HUES48 (cell line): ENCODE data around the gene NFYC.

ENCODE experiments used
- H3K27ac ChIP-seq: one replicate; pipeline ENCODE4 v1.7.0; 2013; ENCODE audit warnings: low read depth, low read length, inconsistent platforms
- H3K27me3 ChIP-seq: 2 replicates; pipeline ENCODE4 v1.6.1; 2013; ENCODE audit warnings: mild to moderate bottlenecking, low read length; ENCODE audit not compliant: control insufficient read depth, insufficient read depth
- H3K36me3 ChIP-seq: 2 replicates; pipeline ENCODE4 v1.6.1; 2013; ENCODE audit warnings: low read length; ENCODE audit not compliant: control insufficient read depth, insufficient read depth
- H3K4me1 ChIP-seq: 2 replicates; pipeline ENCODE4 v1.6.1; 2013; ENCODE audit warnings: mild to moderate bottlenecking, low read length; ENCODE audit not compliant: control insufficient read depth, insufficient read depth
- H3K4me3 ChIP-seq: 2 replicates; pipeline ENCODE4 v1.5.1; 2013; ENCODE audit warnings: mild to moderate bottlenecking, low read depth, low read length
- H3K9ac ChIP-seq: 2 replicates; pipeline ENCODE4 v1.6.1; 2013; ENCODE audit warnings: mild to moderate bottlenecking, low read depth, low read length, moderate library complexity
- H3K9me3 ChIP-seq: 2 replicates; pipeline ENCODE4 v1.6.1; 2013; ENCODE audit warnings: low read length; ENCODE audit not compliant: control insufficient read depth, insufficient read depth

Gene NFYC

DNA sequence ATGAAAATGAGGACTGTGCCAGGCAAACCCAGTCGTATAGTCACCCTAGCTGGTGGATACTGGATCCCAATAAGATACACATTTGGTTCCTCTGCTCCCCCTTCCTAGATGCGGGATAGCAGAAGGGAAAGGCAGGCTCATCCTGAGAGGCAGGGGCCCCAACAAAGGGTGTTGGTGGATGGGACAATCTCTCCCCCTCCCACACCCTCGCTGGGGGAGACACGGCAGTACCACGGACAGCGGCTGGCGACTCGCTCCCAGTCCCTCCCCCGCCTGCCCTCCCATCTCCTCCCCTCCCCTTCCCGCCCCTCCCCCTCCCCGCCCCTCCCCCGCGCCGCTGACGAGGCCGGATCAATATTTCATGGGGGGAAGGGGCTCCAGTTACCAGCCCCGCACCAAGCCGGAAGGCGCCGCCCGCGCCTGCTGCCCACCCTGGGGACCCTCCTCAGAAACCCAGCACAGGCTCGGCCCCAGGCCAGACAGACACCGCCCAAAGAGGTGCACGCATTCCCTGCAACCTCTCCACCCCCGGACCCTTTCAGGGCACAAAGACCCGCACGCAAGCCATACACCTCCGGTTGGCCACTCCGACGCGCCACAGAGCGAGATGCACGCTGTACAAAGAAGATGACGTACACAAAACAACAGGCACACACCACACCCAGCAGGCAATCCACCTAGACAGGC lies 37.5 kb upstream of the NFYC start:
- Histone ChIP-seq H3K4me3 (peak overlapping the region; percentile 63), H3K27ac (no peak overlapping the region), H3K4me1 (peaks cover 18% of the 10 kb centered on the region), H3K27me3 (no peaks in the 10 kb centered on the region), H3K9me3 (no peaks in the 10 kb centered on the region), H3K9ac (peak overlapping the region; percentile 68), H3K36me3 (no peaks in the 10 kb centered on the region)

- H3K36me3 ChIP-seq = no peaks in the 10 kb centered on the region
Observed at GRCh38 chr1:40657046-40657445, 34.5 kb upstream of the NFYC start.

GRCh38 chr1:40658751-40659648 lies 32.5 kb upstream of the NFYC start:
- Histone ChIP-seq H3K36me3 (no peaks in the 10 kb centered on the region), H3K27me3 (no peaks in the 10 kb centered on the region), H3K4me3 (no peak overlapping the region), H3K9me3 (no peaks in the 10 kb centered on the region), H3K9ac (no peak overlapping the region), H3K27ac (no peak overlapping the region), H3K4me1 (peaks cover 27% of the 10 kb centered on the region)

More at GRCh38 chr1:40657046-40657445, 34.5 kb upstream of the NFYC start:
- H3K4me1 ChIP-seq = peaks cover 18% of the 10 kb centered on the region
- no peak overlapping the region for H3K27ac ChIP-seq
- no peak overlapping the region for H3K4me3 ChIP-seq
- no peak overlapping the region for H3K9ac ChIP-seq
- no peaks in the 10 kb centered on the region for H3K9me3 ChIP-seq
- no peaks in the 10 kb centered on the region for H3K27me3 ChIP-seq

DNA sequence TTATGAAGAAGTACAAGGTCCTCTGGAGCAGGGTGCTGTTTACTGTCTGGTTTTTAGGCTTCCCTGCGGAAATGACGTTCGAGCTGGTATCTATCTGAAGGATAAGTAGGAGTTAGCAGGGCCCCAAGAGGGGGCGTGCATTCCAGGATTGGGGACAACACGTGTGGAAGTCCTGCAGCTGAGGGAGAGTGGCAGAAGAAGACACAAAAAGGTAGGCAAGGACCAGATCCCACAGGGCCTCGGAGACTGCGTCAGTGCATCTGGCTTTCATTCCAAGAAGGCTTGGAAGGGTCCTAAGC lies 31.9 kb upstream of the NFYC start:
- Histone ChIP-seq H3K9ac (no peak overlapping the region), H3K9me3 (no peaks in the 10 kb centered on the region), H3K4me3 (no peak overlapping the region), H3K27ac (no peak overlapping the region), H3K27me3 (no peaks in the 10 kb centered on the region), H3K4me1 (peaks cover 22% of the 10 kb centered on the region), H3K36me3 (no peaks in the 10 kb centered on the region)

GRCh38 chr1:40661678-40662077 lies 29.8 kb upstream of the NFYC start:
- H3K4me3 ChIP-seq = no peak overlapping the region
- peaks cover 20% of the 10 kb centered on the region for H3K4me1 ChIP-seq
- no peaks in the 10 kb centered on the region for H3K9me3 ChIP-seq
- no peaks in the 10 kb centered on the region for H3K36me3 ChIP-seq
- H3K27ac ChIP-seq = no peak overlapping the region
- H3K9ac ChIP-seq = no peak overlapping the region
- no peaks in the 10 kb centered on the region for H3K27me3 ChIP-seq

- no peak overlapping the region for H3K4me3 ChIP-seq
- no peaks in the 10 kb centered on the region for H3K36me3 ChIP-seq
- H3K9me3 ChIP-seq = no peaks in the 10 kb centered on the region
- no peaks in the 10 kb centered on the region for H3K27me3 ChIP-seq
- H3K4me1 ChIP-seq = peaks cover 20% of the 10 kb centered on the region
- H3K9ac ChIP-seq = no peak overlapping the region
- no peak overlapping the region for H3K27ac ChIP-seq
Observed at GRCh38 chr1:40662151-40662550, 29.4 kb upstream of the NFYC start.

DNA sequence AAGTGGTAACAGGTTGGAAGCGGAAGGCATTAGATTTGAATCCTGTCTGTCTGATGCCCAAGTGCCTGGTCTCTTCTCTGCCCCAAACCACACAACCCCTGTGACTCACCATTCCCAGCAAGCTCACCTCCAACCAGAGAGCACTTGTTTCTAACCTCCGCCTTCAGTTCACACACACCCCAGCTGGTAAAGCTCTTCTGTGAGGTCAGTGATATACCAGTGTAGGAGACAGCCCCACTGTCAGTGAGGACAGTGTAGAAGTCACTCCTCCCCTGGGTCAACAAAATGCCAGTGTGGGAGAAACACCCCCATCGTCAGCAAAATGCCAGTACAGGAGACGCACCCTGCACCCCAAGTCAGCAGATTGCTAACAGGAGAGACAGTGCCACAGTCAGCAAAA lies 28.6 kb upstream of the NFYC start:
- no peaks in the 10 kb centered on the region for H3K27me3 ChIP-seq
- peaks cover 20% of the 10 kb centered on the region for H3K4me1 ChIP-seq
- H3K9ac ChIP-seq = peak overlapping the region; percentile 54; the same call in 1 of the 2 replicates
- no peaks in the 10 kb centered on the region for H3K36me3 ChIP-seq
- peak overlapping the region; percentile 51 for H3K27ac ChIP-seq
- H3K4me3 ChIP-seq = no peak overlapping the region
- no peaks in the 10 kb centered on the region for H3K9me3 ChIP-seq

DNA sequence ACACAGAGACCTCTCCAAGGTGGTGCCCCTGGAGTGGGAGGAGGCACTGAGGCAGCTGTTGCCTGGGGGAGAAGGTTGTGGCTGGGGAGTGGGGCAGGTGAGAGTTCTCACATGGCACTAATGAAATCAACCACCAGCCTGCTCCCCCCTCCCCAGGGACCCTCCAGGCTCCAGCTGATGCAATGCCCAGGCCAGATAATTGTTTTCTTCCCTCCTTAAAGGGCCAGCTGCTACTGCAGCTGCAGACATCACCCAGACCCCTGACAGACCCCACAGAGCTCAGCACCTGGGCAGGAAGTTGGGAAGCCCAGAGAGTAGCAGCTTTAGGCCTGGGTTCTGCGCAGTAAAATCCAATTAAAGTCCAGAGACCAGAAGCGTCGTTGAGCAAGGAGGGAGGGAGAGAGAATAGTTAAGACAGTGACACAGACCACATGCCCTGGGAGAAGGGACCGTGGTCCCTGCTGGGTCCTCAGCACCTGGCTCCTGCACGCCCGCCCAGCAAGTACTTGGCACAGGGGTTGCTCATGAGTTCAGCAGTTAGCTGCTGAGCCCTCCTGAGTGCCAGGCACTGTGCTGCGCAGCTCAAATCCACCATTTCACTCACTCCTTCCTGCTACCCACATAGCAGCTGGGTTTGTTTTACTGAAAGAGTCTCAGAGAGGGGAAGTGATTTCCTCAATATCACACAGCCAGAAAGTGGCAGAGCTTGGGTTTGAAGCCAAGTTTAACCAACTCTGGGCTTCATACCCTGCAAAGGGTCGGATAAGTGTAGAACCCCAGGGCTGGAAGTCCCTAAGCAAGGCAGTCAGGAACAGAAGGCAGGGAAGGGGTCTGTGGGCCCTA lies 28.0 kb upstream of the NFYC start:
- Histone ChIP-seq H3K9ac (peak overlapping the region; percentile 54; the same call in 1 of the 2 replicates), H3K4me1 (peaks cover 20% of the 10 kb centered on the region), H3K9me3 (no peaks in the 10 kb centered on the region), H3K27me3 (no peaks in the 10 kb centered on the region), H3K4me3 (no peak overlapping the region), H3K36me3 (no peaks in the 10 kb centered on the region), H3K27ac (peak overlapping the region; percentile 51)

DNA sequence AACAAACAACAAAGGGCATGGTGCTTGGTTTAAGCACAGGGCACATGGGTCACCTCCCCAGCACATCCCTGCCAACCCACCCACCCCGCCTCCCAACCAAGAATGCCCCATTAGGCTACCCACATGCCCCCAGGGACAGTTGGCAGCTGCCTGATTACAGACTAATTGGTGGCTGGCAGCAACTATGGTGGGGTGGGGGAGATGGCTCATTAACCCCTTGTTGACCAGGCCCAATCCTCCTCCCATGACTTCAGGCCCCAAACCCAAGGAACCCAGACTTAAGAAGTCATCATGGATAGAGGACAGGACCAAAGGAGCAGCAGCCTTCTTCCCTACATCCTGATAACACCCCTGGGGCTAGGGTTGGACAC lies 27.4 kb upstream of the NFYC start:
- Histone ChIP-seq H3K27ac (no peak overlapping the region), H3K36me3 (no peaks in the 10 kb centered on the region), H3K4me1 (peaks cover 20% of the 10 kb centered on the region), H3K9me3 (no peaks in the 10 kb centered on the region), H3K9ac (no peak overlapping the region), H3K4me3 (peak overlapping the region; percentile 95; the same call in 1 of the 2 replicates), H3K27me3 (no peaks in the 10 kb centered on the region)

DNA sequence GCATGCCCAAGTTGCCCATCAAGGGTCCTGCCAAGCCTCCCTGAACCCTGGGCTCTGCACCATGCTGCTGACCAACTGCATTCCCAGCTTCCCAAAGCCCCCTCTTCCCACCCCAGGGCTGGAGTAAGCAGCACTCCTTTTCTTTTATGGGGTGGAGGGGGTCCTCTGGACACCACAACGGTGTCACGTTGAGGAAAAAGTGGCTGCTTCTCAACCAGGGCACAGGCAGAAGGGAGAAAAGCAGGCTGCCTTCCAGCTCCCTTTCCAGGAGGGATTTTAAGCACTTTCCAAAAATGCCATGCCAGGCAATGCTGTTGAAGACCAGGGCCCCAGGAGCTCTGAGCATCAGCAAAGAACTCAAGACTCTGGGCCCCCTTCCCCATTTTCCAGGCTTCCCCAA lies 26.7 kb upstream of the NFYC start:
- Histone ChIP-seq H3K9ac (no peak overlapping the region), H3K4me3 (peak overlapping the region; percentile 95), H3K27ac (no peak overlapping the region), H3K4me1 (peaks cover 20% of the 10 kb centered on the region), H3K9me3 (no peaks in the 10 kb centered on the region), H3K27me3 (no peaks in the 10 kb centered on the region), H3K36me3 (no peaks in the 10 kb centered on the region)
